HEK293T (cell line): Measurements from ENCODE around the gene IPO9.

ENCODE experiments used
- BHLHE40 ChIP-seq: fragments of 450-650 bp; IDR thresholded peaks from 2 replicates; pipeline ENCODE4 v1.6.1; 2016; ENCODE audit warnings: mild to moderate bottlenecking, moderate library complexity, borderline replicate concordance
- FOXK2 ChIP-seq: fragments of 450-650 bp; IDR thresholded peaks from 2 replicates; pipeline ENCODE4 v1.6.1; 2016; ENCODE audit warnings: mild to moderate bottlenecking
- FOXM1 ChIP-seq: fragments of 450-650 bp; IDR thresholded peaks from 2 replicates; pipeline ENCODE4 v1.6.1; 2017; ENCODE audit warnings: mild to moderate bottlenecking, borderline replicate concordance
- HDGF ChIP-seq: fragments of 450-650 bp; IDR thresholded peaks from 2 replicates; pipeline ENCODE4 v1.6.1; 2017; ENCODE audit warnings: antibody characterized with exemption, borderline replicate concordance
- LEF1 ChIP-seq: fragments of 450-650 bp; IDR thresholded peaks from 2 replicates; pipeline ENCODE4 v1.6.1; 2017; ENCODE audit warnings: mild to moderate bottlenecking, borderline replicate concordance
- NFRKB ChIP-seq: fragments of 450-650 bp; IDR thresholded peaks from 2 replicates; pipeline ENCODE4 v1.6.1; 2016; ENCODE audit warnings: mild to moderate bottlenecking, moderate library complexity
- TF ChIP-seq, protein P1 (sequence below): fragments of 450-650 bp; IDR thresholded peaks from 2 replicates; pipeline ENCODE4 v1.6.1; 2016

- TF ChIP-seq NFRKB (no peak), BHLHE40 (no peak), FOXK2 (no peak), HDGF (no peak), FOXM1 (no peak), LEF1 (no peak)
- TF ChIP-seq, protein P1, sequence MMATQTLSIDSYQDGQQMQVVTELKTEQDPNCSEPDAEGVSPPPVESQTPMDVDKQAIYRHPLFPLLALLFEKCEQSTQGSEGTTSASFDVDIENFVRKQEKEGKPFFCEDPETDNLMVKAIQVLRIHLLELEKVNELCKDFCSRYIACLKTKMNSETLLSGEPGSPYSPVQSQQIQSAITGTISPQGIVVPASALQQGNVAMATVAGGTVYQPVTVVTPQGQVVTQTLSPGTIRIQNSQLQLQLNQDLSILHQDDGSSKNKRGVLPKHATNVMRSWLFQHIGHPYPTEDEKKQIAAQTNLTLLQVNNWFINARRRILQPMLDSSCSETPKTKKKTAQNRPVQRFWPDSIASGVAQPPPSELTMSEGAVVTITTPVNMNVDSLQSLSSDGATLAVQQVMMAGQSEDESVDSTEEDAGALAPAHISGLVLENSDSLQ: no peak
Observed at GRCh38 chr1:201818971-201819750, 9.8 kb upstream of the IPO9 start.
